Spinal cord (tissue), 10 donors: ENCODE data around the gene KAT6B. TPM values are rescaled to one million over a fixed set of nuclear protein-coding genes. Genes with fewer than 3 reads are reported as not detected.
"Not testable (repeated sequence)": the region's sequence is repeated elsewhere in the genome, so short reads cannot be mapped to it uniquely, and the experiment has no call there.

Experiments used
- DNase-seq, 6 donors: peaks; one replicate each; pipeline versions ENCODE4 v3.0.0 to v3.0.0-alpha.2; 2013 to 2015; ENCODE audit warnings: low spot score in 6 of 6, low read depth in 4 of 6
- H3K27ac ChIP-seq: one replicate; pipeline ENCODE4 v1.5.1; 2013; ENCODE audit warnings: low read depth, low read length, control low read depth
- H3K27me3 ChIP-seq: one replicate; pipeline ENCODE4 v1.6.1; 2013; ENCODE audit warnings: low read length; ENCODE audit not compliant: control insufficient read depth, insufficient read depth
- H3K36me3 ChIP-seq: one replicate; pipeline ENCODE4 v1.6.1; 2013; ENCODE audit warnings: low read length; ENCODE audit not compliant: control insufficient read depth, insufficient read depth
- H3K4me1 ChIP-seq: one replicate; pipeline ENCODE4 v1.6.1; 2013; ENCODE audit warnings: low read length; ENCODE audit not compliant: control insufficient read depth, insufficient read depth
- H3K4me3 ChIP-seq: one replicate; pipeline ENCODE4 v1.5.1; 2013; ENCODE audit warnings: low read depth, low read length, control low read depth
- H3K9me3 ChIP-seq: one replicate; pipeline ENCODE4 v1.6.1; 2013; ENCODE audit warnings: low read length; ENCODE audit not compliant: control insufficient read depth, insufficient read depth
- WGBS: methylation state at CpG from one replicate; pipeline ENCODE4 v1.1.5; 2013; ENCODE audit warnings: missing lambda C conversion rate; ENCODE audit not compliant: insufficient coverage; 5-methylcytosine and 5-hydroxymethylcytosine counted together
- long read RNA-seq, 4 donors: transcript quantifications; one replicate each; lab custom pipeline, GENCODE V29; 2026
- polyA plus RNA-seq, 2 donors: library from polyadenylated mRNA; unstranded; fragments of 120-200 nt; gene quantifications; one replicate each; pipeline ENCODE4 v1.2.1, GENCODE V29; 2013; ENCODE audit not compliant: insufficient read length in 2 of 2
- total RNA-seq, 2 donors: library from RNA; depleted of rRNA in 1 of 2; stranded (reverse); fragments of 120-200 nt in 1 of 2; fragments of >200 nt in 1 of 2; gene quantifications; one replicate each; pipeline versions ENCODE4 v1.2.3 to v1.2.4, GENCODE V29; 2013 to 2014
- donor health status: healthy.

Gene KAT6B
- total RNA-seq = 10 to 100 TPM; 41.3 to 93.6 TPM
- 10 to 100 TPM; 30.6 to 33.7 TPM for polyA plus RNA-seq
- long read RNA-seq, donor 1, full-length matches to known transcripts = 3 of 13 reads
- long read RNA-seq, donor 1, partial matches to known transcripts = 10 of 13 reads
- long read RNA-seq, donor 1, other reads (novel, unspliced or antisense) = 0 of 13 reads
- long read RNA-seq, donor 2, full-length matches to known transcripts = 1 of 1 reads
- long read RNA-seq, donor 2, partial matches to known transcripts = 0 of 1 reads
- long read RNA-seq, donor 2, other reads (novel, unspliced or antisense) = 0 of 1 reads
- long read RNA-seq, donor 3, full-length matches to known transcripts = 4 of 4 reads
- long read RNA-seq, donor 3, partial matches to known transcripts = 0 of 4 reads
- long read RNA-seq, donor 3, other reads (novel, unspliced or antisense) = 0 of 4 reads
- long read RNA-seq, donor 4, partial matches to known transcripts = 0 of 1 reads
- long read RNA-seq, donor 4, other reads (novel, unspliced or antisense) = 0 of 1 reads

GRCh38 chr10:74826142-74827044, at the start of gene KAT6B:
TSS of gene KAT6B (plus strand) at chr10:74826600. CDS start at chr10:74842858, 16,258 bp downstream.
- H3K4me3 ChIP-seq = peak within 1 kb of the TSS; percentile 72
- no peaks in the 10 kb centered on the region for H3K36me3 ChIP-seq
- H3K27ac ChIP-seq = peak within 1 kb of the TSS; percentile 92
- under 1% methylated on average over 44 of the region's 67 CpGs for WGBS
- no peaks in the 10 kb centered on the region for H3K27me3 ChIP-seq
- H3K4me1 ChIP-seq = peaks cover 28% of the 10 kb centered on the region
- peak; percentile 96 to 100 (median 100) for DNase-seq
- no peaks in the 10 kb centered on the region for H3K9me3 ChIP-seq

GRCh38 chr10:74778436-74779094, 47.8 kb upstream of the KAT6B start:
- Histone ChIP-seq H3K27ac (no peak overlapping the region), H3K9me3 (no peaks in the 10 kb centered on the region), H3K4me1 (no peaks in the 10 kb centered on the region), H3K27me3 (no peaks in the 10 kb centered on the region), H3K36me3 (no peaks in the 10 kb centered on the region), H3K4me3 (no peak overlapping the region)
- WGBS = 93% methylated on average over 12 of the region's 12 CpGs
- no peak for DNase-seq

GRCh38 chr10:74781870-74782269, 44.5 kb upstream of the KAT6B start:
- H3K27me3 ChIP-seq, H3K4me3 ChIP-seq, H3K4me1 ChIP-seq, H3K9me3 ChIP-seq, H3K36me3 ChIP-seq, DNase-seq, H3K27ac ChIP-seq: not testable (repeated sequence)
- no CpG with 5 or more reads among the region's 4 CpGs for WGBS

- no peaks in the 10 kb centered on the region for H3K36me3 ChIP-seq
- H3K9me3 ChIP-seq = no peaks in the 10 kb centered on the region
- DNase-seq = no peak
- no peak overlapping the region for H3K27ac ChIP-seq
- no peaks in the 10 kb centered on the region for H3K27me3 ChIP-seq
- H3K4me1 ChIP-seq = no peaks in the 10 kb centered on the region
- no peak overlapping the region for H3K4me3 ChIP-seq
- 100% methylated on average over 1 of the region's 1 CpG for WGBS
Measured at GRCh38 chr10:74784462-74784861, 41.9 kb upstream of the KAT6B start.

- Histone ChIP-seq H3K36me3 (no peaks in the 10 kb centered on the region), H3K4me1 (no peaks in the 10 kb centered on the region), H3K4me3 (no peak overlapping the region), H3K27me3 (no peaks in the 10 kb centered on the region), H3K9me3 (no peaks in the 10 kb centered on the region), H3K27ac (no peak overlapping the region)
- 72% methylated on average over 2 of the region's 4 CpGs for WGBS
- no peak for DNase-seq
Measured at GRCh38 chr10:74786126-74786525, 40.3 kb upstream of the KAT6B start.

- 88% methylated on average over 4 of the region's 5 CpGs for WGBS
- H3K36me3 ChIP-seq = no peaks in the 10 kb centered on the region
- no peak for DNase-seq
Measured at GRCh38 chr10:74787457-74787856, 38.9 kb upstream of the KAT6B start.

GRCh38 chr10:74791979-74792378, 34.4 kb upstream of the KAT6B start:
- not testable (repeated sequence) for H3K27me3 ChIP-seq, DNase-seq, H3K36me3 ChIP-seq, H3K9me3 ChIP-seq, H3K4me1 ChIP-seq, H3K4me3 ChIP-seq, H3K27ac ChIP-seq
- 100% methylated on average over 1 of the region's 5 CpGs for WGBS

More at GRCh38 chr10:74787457-74787856, 38.9 kb upstream of the KAT6B start:
- H3K27ac ChIP-seq = no peak overlapping the region
- H3K9me3 ChIP-seq = no peaks in the 10 kb centered on the region
- no peaks in the 10 kb centered on the region for H3K4me1 ChIP-seq
- H3K4me3 ChIP-seq = no peak overlapping the region
- no peaks in the 10 kb centered on the region for H3K27me3 ChIP-seq

GRCh38 chr10:74792726-74793125, 33.7 kb upstream of the KAT6B start:
- Histone ChIP-seq H3K27me3 (no peaks in the 10 kb centered on the region), H3K9me3 (no peaks in the 10 kb centered on the region), H3K4me1 (no peaks in the 10 kb centered on the region), H3K27ac (no peak overlapping the region), H3K36me3 (no peaks in the 10 kb centered on the region), H3K4me3 (no peak overlapping the region)
- DNase-seq = no peak

- no CpG with 5 or more reads among the region's 1 CpG for WGBS
- H3K4me1 ChIP-seq, DNase-seq, H3K36me3 ChIP-seq, H3K27ac ChIP-seq, H3K9me3 ChIP-seq, H3K27me3 ChIP-seq, H3K4me3 ChIP-seq: not testable (repeated sequence)
Measured at GRCh38 chr10:74793240-74793639, 33.2 kb upstream of the KAT6B start.
